ENCODE data around the gene HDAC1. TPM values are rescaled to one million over a fixed set of nuclear protein-coding genes. Genes with fewer than 3 reads are reported as not detected.
A peak's percentile ranks its signal among the peaks of the same experiment; 100 is the strongest.

HDAC1 gene
- total and polyA plus RNA-seq, 10 of the 15 experiments (the other 5 are each of a cell fraction or from before 2014, with no cell fraction given) = 147 to 331 (median 168) TPM

DNA sequence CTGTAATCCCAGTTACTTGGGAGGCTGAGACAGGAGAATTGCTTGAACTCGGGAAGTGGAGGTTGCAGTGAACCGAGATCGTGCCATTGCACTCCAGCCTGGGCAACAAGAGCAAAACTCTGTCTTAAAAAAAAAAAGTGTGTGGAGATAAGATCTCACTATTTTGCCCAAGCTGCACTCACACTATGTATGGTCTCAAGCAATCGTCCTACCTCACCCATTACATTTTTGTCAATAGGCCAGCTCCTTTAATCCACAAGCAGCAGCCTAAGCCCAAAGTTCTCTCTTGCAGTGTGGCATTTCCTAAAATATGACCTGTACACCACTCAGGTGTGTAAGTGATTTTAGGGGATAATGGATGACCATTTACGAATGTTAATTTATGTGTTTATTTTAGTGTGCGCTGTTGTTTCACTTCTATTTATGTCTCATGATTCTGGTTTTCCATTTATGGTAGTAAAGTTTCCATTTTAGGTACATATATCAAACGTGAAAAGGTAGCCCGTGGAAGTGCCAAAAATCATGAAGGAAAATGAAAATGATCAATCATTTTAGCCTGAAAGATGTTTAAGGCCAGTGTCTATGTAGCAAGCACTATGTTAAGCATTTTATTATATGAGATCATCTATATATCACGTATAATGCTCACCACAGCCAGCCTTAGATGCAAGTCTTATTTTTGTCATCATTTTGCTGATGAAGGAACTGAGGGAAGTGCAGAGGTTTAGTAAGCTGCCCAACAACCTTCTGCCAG lies 35.2 kb upstream of the HDAC1 start:
- Histone ChIP-seq H3K4me2 (ENCODE audit: control insufficient read depth, insufficient read depth) (peak overlapping the region; percentile 99), H3K36me3 (ENCODE audit: control insufficient read depth in 2 of 2, insufficient read depth in 2 of 2, low read length in 1 of 2) (peaks cover 0 to 2% of the 10 kb centered on the region in 2 experiments; a peak in 1 of 4 replicates), H3K9me3 (replicated peaks; ENCODE audit: control insufficient read depth, insufficient read depth, low read length) (no peaks in the 10 kb centered on the region; the same call in 2 of the 3 replicates), H3K79me2 (ENCODE audit: control insufficient read depth, insufficient read depth, low read length) (peaks cover 69% of the 10 kb centered on the region), H4K20me1 (ENCODE audit: control insufficient read depth, insufficient read depth) (no peaks in the 10 kb centered on the region), H2AFZ (ENCODE audit: control insufficient read depth, low read depth, low read length) (peak overlapping the region; percentile 71), H3K4me1 (ENCODE audit: control insufficient read depth, insufficient read depth, low read length) (peaks cover 53% of the 10 kb centered on the region), H3K27me3 (replicated peaks in 1 of 2; ENCODE audit: control insufficient read depth in 2 of 2, insufficient read depth in 2 of 2, low read length in 1 of 2) (no peaks in the 10 kb centered on the region), H3K27ac (ENCODE audit: control insufficient read depth, insufficient read depth) (peak overlapping the region; percentile 89), H3K4me3 (peak overlapping the region; percentile 61; the same call in 1 of the 2 replicates), H3K9ac (ENCODE audit: control insufficient read depth, insufficient read depth, low read length) (peak overlapping the region; percentile 3)
- TF ChIP-seq MEF2A (IDR thresholded peaks at IDR 0.05; ENCODE audit: insufficient read depth, low read depth, low read length) (peak; percentile 77), MEF2B (IDR thresholded peaks at IDR 0.05; ENCODE audit: partially characterized antibody, poor library complexity, severe bottlenecking) (peak; percentile 58), SRF (IDR thresholded peaks at IDR 0.05; ENCODE audit: low read depth in 2 of 2, low read length in 2 of 2) (0 out of 4 replicates have a peak, but pooled peaks of 1 of the 2 experiments have one; percentile 32), WRNIP1 (IDR thresholded peaks at IDR 0.05; ENCODE audit: borderline replicate concordance, low read depth, low read length) (no peak)
- TF ChIP-seq, protein P1, sequence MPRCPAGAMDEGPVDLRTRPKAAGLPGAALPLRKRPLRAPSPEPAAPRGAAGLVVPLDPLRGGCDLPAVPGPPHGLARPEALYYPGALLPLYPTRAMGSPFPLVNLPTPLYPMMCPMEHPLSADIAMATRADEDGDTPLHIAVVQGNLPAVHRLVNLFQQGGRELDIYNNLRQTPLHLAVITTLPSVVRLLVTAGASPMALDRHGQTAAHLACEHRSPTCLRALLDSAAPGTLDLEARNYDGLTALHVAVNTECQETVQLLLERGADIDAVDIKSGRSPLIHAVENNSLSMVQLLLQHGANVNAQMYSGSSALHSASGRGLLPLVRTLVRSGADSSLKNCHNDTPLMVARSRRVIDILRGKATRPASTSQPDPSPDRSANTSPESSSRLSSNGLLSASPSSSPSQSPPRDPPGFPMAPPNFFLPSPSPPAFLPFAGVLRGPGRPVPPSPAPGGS (IDR thresholded peaks at IDR 0.05; ENCODE audit: borderline replicate concordance, insufficient read depth, low read depth, low read length, poor library complexity, severe bottlenecking) = no peak
- in situ Hi-C loops (cut with MboI) = no loop called here
- ChIA-PET SMC1A (ENCODE audit: uncharacterized antibody, unreplicated experiment) (interaction anchor here (1.0 to 14.4 kb wide), 7 partner anchors 13 to 62 kb away, joined by 3 to 124 read pairs (median 3); partner anchors contain the start of gene HDAC1), POLR2A (interaction anchor here (1.5 kb wide), 1 partner anchor 18 kb away, joined by 3 read pairs; no protein-coding TSS in a partner anchor), CTCF (interaction anchor here (0.6 to 6.2 kb wide), 6 partner anchors 9 to 159 kb away, joined by 3 to 39 read pairs (median 7); partner anchors contain the start of gene FAM167B), RAD21 (ENCODE audit: unreplicated experiment) (interaction anchor here (0.7 to 4.5 kb wide), 5 partner anchors 15 to 80 kb away, joined by 3 to 34 read pairs (median 15); partner anchors contain the start of genes HDAC1 and MARCKSL1)
- DNase-seq (ENCODE audit: low read depth, low spot score) (no peak), ATAC-seq (no peak), FAIRE-seq (no peak)
- intact Hi-C loops (cut with micrococcal nuclease; ENCODE audit: unreplicated experiment) = no loop called here
- WGBS (ENCODE audit: insufficient coverage, insufficient replicate concordance, low lambda C conversion rate, missing lambda C conversion rate) = 38% methylated on average over 9 of the region's 9 CpGs
- BruUV-seq (replicated peaks) = no TSS peak

All from GM12878 (cell line).